Spleen (tissue), 11 donors: Measurements from ENCODE around the gene AP5B1. TPM values are rescaled to one million over a fixed set of nuclear protein-coding genes. Genes with fewer than 3 reads are reported as not detected.
A peak's percentile ranks its signal among the peaks of the same experiment; 100 is the strongest.

ENCODE experiments used
- DNase-seq: peaks from one replicate; pipeline ENCODE4 v3.0.0-alpha.2; 2020
- H3K27ac ChIP-seq, 8 donors: fragments of 200-600 bp; sonication (generic) in 7 of 8; 1 replicate in 4 of 8; 2 replicates in 4 of 8; pipeline versions ENCODE4 v1.5.0 to v1.8.0; 2016 to 2021; ENCODE audit warnings: inconsistent platforms in 4 of 8, mild to moderate bottlenecking in 4 of 8, moderate library complexity in 1 of 8
- H3K27me3 ChIP-seq, 7 donors: fragments of 200-600 bp; sonication (generic) in 6 of 7; replicated peaks in 1 of 7; 1 replicate in 4 of 7; 2 replicates in 3 of 7; pipeline versions ENCODE4 v1.5.0 to v1.8.0; 2016 to 2021; ENCODE audit warnings: inconsistent platforms in 3 of 7, mild to moderate bottlenecking in 1 of 7
- H3K36me3 ChIP-seq, 6 donors: fragments of 200-600 bp; sonication (generic) in 5 of 6; 1 replicate in 4 of 6; 2 replicates in 2 of 6; pipeline versions ENCODE4 v1.5.0 to v1.8.0; 2016 to 2021; ENCODE audit warnings: inconsistent platforms in 2 of 6
- H3K4me1 ChIP-seq, 6 donors: fragments of 200-600 bp; sonication (generic) in 5 of 6; 1 replicate in 3 of 6; 2 replicates in 3 of 6; pipeline versions ENCODE4 v1.5.0 to v1.8.0; 2016 to 2021; ENCODE audit warnings: inconsistent platforms in 3 of 6
- H3K4me3 ChIP-seq, 8 donors: fragments of 200-600 bp; sonication (generic) in 7 of 8; 1 replicate in 4 of 8; 2 replicates in 4 of 8; pipeline versions ENCODE4 v1.5.0 to v1.8.0; 2016 to 2021; ENCODE audit warnings: inconsistent platforms in 4 of 8, mild to moderate bottlenecking in 4 of 8, moderate library complexity in 2 of 8
- H3K9me3 ChIP-seq, 8 donors: fragments of 200-600 bp; sonication (generic) in 7 of 8; 1 replicate in 4 of 8; 2 replicates in 4 of 8; pipeline versions ENCODE4 v1.5.0 to v1.8.0; 2016 to 2021; ENCODE audit warnings: inconsistent platforms in 4 of 8
- POLR2A ChIP-seq, 3 donors: fragments of 450-650 bp; IDR thresholded peaks; one replicate each; pipeline ENCODE4 v1.5.1; 2017; ENCODE audit warnings: antibody characterized with exemption in 3 of 3, mild to moderate bottlenecking in 1 of 3
- POLR2AphosphoS5 ChIP-seq, 3 donors: sonication (generic); formaldehyde crosslinking; IDR thresholded peaks; one replicate each; pipeline ENCODE4 v1.5.1; 2017; ENCODE audit warnings: antibody characterized with exemption in 3 of 3
- WGBS, 5 donors: extraction: QIAGEN DNeasy Blood & Tissue Kit in 3 of 5; methylation state at CpG; one replicate each; pipeline versions ENCODE4 v1.1.5 to v1.1.7; 2013 to 2018; 5-methylcytosine and 5-hydroxymethylcytosine counted together
- intact Hi-C: fragments of 100-400 bp; cut with DNase I; formaldehyde crosslinking; loops from one replicate; pipeline ENCODE4 v1.15.0; 2023; ENCODE audit warnings: low total_unique reads
- polyA plus RNA-seq, 3 donors: library from polyadenylated mRNA; stranded (reverse); fragments of 200-250 nt; gene quantifications; one replicate each; pipeline ENCODE4 v1.2.1, GENCODE V29; 2013
- total RNA-seq, 7 donors: library from RNA; depleted of rRNA in 3 of 7; stranded (reverse); fragments of >200 nt in 3 of 7; fragmentation: NEBNext Ultra II Directional in 4 of 7; extraction: Animal tissue kit (Norgen Biotek cat#: 25700) in 4 of 7; gene quantifications; one replicate each; pipeline versions ENCODE4 v1.1.0 to v1.2.1, GENCODE V29; 2016 to 2021
- TF ChIP-seq, protein P1 (sequence below), 11 experiments: fragments of 200-600 bp in 7 of 11; fragments of 450-650 bp in 4 of 11; sonication (generic) in 4 of 11; IDR thresholded peaks in 8 of 11; conservative IDR thresholded peaks in 3 of 11; 1 replicate in 7 of 11; 2 replicates in 4 of 11; pipeline versions ENCODE4 v1.4.0 to v1.8.0; 2016 to 2021; ENCODE audit warnings: antibody characterized with exemption in 11 of 11, inconsistent platforms in 4 of 11, mild to moderate bottlenecking in 1 of 11
- donor health status: healthy with polysubstance abuse.
- donor health status: DM: no; HTN: no; CAD: no; lungs with moderate emphysema.
- donor health status: DM: no; HTN: no; CAD: no.
- donor health status: Bipolar disorder and iron deficiency.
- donor health status: healthy.
- donor health status: DM: no; HTN: no; CAD: no.
- donor health status: DM: yes; HTN: yes; CAD: no.

Gene AP5B1
- total and polyA plus RNA-seq, 10 donors = 2.8 to 58.9 (median 29.8) TPM

DNA sequence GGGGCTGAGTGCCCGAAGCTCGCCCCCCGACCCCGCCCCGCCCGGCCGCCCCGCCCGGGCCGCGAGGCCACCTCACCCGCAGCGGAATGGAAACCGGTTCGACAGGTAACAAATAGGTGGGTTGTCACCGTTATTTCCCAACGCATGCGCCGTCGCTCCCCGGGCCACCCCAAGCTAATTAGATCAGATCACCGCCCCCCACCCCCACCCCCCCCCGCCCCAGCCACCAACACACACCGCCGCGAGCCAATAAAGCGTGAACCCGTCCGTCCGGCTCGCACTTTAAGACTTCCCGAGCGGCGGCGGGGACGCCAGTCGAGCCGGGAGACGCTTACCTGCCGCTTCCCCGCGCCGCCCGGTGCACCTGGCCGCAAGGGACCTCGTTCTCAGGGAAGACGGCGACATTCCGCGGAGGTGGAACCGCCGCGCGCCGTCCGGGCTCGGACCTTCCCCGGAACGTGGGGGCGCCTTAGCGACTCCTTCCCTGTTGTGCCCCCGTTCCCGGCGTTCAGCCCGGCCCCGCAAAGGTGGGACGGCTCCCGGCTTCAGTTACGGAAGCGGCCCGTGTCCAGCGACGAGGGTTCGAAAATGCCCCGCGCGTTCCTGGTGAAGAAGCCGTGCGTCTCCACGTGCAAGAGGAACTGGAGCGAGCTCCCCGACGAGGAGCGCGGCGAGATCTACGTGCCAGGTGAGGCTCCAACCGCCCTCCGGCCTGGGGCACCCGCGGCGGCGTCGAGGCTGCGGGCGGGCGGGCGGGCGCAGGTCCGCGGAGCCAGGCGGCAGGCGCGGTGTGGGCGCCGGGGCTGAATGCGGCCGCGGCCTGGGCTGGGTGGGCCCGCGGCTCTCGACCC lies 6.2 kb upstream of the AP5B1 start, which contains the start of gene OVOL1:
TSS of gene OVOL1 (plus strand) at position 278 of the 851 bp plus-strand sequence. CDS start at position 589, 311 bp downstream.
- intact Hi-C loops = no loop called here
- Histone ChIP-seq H3K27ac (no peak within 1 kb of the TSS), H3K27me3 (peaks cover 11 to 69% (median 42%) of the 10 kb centered on the region in 7 donors)

DNA sequence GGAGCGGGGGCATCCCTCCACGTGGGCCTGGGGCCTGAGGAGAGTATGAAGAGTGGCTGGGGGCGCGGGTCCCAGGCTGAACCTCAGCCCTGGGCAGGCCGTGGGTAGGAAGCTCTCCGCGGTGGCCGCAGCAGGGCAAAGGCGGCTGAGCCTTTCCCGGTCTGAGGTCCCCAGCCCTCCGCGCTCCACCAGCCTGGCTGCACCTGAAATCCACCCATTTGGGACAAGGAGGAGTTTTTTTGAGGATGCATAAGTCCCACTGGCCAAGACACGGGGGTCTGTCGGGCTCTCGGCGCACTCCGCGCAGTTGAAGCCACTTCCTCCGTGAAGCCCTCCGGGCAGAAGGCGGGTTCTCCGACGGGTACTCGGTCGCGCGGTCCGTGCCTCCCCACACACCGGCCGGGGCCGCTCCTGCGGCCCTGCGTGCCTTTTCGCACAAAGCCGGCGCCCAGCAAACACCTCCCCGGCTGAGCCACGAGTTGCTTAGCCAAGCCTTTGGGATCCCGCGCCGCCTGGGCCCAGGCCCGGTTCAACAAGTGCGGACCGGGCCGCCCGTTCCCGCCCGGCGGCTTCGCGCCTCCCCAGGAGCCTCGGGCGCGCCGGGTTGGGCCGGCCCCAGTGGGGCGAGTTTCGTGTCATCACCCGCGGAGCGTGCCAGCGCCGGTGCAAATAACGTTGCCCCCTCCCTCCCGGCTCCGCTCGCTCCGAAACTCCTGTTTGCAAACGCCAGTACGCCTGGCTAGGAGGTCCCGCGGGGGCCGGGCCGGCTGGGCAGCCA lies 5.4 kb upstream of the AP5B1 start:
- peak overlapping the region in 7 of 8 donors; percentile 27 to 66 (median 34) for H3K4me3 ChIP-seq

More for the DNA sequence above, 6.2 kb upstream of the AP5B1 start, which contains the start of gene OVOL1:
- H3K9me3 ChIP-seq = no peaks in the 10 kb centered on the region
- TF ChIP-seq POLR2AphosphoS5 (IDR thresholded peaks at IDR 0.05) (peak in 1 of 3 donors; percentile 47), POLR2A (IDR thresholded peaks at IDR 0.05) (no peak)
- TF ChIP-seq, protein P1, sequence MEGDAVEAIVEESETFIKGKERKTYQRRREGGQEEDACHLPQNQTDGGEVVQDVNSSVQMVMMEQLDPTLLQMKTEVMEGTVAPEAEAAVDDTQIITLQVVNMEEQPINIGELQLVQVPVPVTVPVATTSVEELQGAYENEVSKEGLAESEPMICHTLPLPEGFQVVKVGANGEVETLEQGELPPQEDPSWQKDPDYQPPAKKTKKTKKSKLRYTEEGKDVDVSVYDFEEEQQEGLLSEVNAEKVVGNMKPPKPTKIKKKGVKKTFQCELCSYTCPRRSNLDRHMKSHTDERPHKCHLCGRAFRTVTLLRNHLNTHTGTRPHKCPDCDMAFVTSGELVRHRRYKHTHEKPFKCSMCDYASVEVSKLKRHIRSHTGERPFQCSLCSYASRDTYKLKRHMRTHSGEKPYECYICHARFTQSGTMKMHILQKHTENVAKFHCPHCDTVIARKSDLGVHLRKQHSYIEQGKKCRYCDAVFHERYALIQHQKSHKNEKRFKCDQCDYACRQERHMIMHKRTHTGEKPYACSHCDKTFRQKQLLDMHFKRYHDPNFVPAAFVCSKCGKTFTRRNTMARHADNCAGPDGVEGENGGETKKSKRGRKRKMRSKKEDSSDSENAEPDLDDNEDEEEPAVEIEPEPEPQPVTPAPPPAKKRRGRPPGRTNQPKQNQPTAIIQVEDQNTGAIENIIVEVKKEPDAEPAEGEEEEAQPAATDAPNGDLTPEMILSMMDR (IDR thresholded peaks at IDR 0.05 in 8 of 11, conservative IDR thresholded peaks at IDR 0.05 in 3 of 11) = no peak
- 0 to 2% (median 1%) methylated on average over 35 to 111 of the region's 112 CpGs for WGBS, 5 donors
- H3K36me3 ChIP-seq = no peaks in the 10 kb centered on the region
- H3K4me3 ChIP-seq = peak within 1 kb of the TSS; percentile 9 to 66 (median 34)
- peaks cover 15 to 56% (median 39%) of the 10 kb centered on the region in 6 donors for H3K4me1 ChIP-seq
- peak; percentile 84 for DNase-seq

GRCh38 chr11:65785319-65786007 lies 4.7 kb upstream of the AP5B1 start:
- no peak for DNase-seq
- Histone ChIP-seq H3K27me3 (peaks cover 11 to 58% (median 42%) of the 10 kb centered on the region in 7 donors), H3K9me3 (no peaks in the 10 kb centered on the region), H3K36me3 (no peaks in the 10 kb centered on the region), H3K4me3 (peak overlapping the region in 1 of 8 donors; percentile 66), H3K27ac (no peak overlapping the region), H3K4me1 (peaks cover 15 to 52% (median 35%) of the 10 kb centered on the region in 6 donors)
- intact Hi-C loops = no loop called here
- 61 to 79% (median 78%) methylated on average over 8 of the region's 8 CpGs for WGBS, 5 donors
- TF ChIP-seq POLR2AphosphoS5 (IDR thresholded peaks at IDR 0.05) = no peak
- TF ChIP-seq, protein P1 (IDR thresholded peaks at IDR 0.05 in 8 of 11, conservative IDR thresholded peaks at IDR 0.05 in 3 of 11) = no peak
- no peak for TF ChIP-seq POLR2A (IDR thresholded peaks at IDR 0.05)

More for the DNA sequence above, 5.4 kb upstream of the AP5B1 start:
- TF ChIP-seq, protein P1 (IDR thresholded peaks at IDR 0.05 in 8 of 11, conservative IDR thresholded peaks at IDR 0.05 in 3 of 11) = peak in 1 of 11 experiments; percentile 7
- TF ChIP-seq POLR2A (IDR thresholded peaks at IDR 0.05) (no peak), POLR2AphosphoS5 (IDR thresholded peaks at IDR 0.05) (no peak)
- Histone ChIP-seq H3K4me1 (peaks cover 15 to 56% (median 37%) of the 10 kb centered on the region in 6 donors), H3K27me3 (peaks cover 11 to 65% (median 42%) of the 10 kb centered on the region in 7 donors), H3K9me3 (no peaks in the 10 kb centered on the region), H3K36me3 (no peaks in the 10 kb centered on the region), H3K27ac (no peak overlapping the region)
- intact Hi-C loops = no loop called here
- WGBS, 5 donors = 11 to 50% (median 15%) methylated on average over 15 to 74 of the region's 74 CpGs
- DNase-seq = no peak
